ENCODE measurements around the gene CYP26A1.

- no peak for TF ChIP-seq POLR2AphosphoS5 (IDR thresholded peaks at IDR 0.05)
- TF ChIP-seq CTCF (IDR thresholded peaks at IDR 0.05) = no peak
These were observed 23.7 kb downstream of the CYP26A1 start for GRCh38 chr10:93097386-93097785.

Data from suprapubic skin (tissue), 3 donors.